Glutamatergic neuron (in vitro differentiated cells): ENCODE results near the gene BUD31. TPM values are rescaled to one million over a fixed set of nuclear protein-coding genes. Genes with fewer than 3 reads are reported as not detected.
"Not testable (repeated sequence)": the region's sequence is repeated elsewhere in the genome, so short reads cannot be mapped to it uniquely, and the experiment has no call there.

Source experiments
- DNase-seq: peaks from one replicate; pipeline ENCODE4 v3.0.0; 2022
- H3K27ac Mint-ChIP-seq: one replicate; pipeline ENCODE4 v1.8.0; 2020; ENCODE audit warnings: mild to moderate bottlenecking, mixed read lengths, inconsistent platforms; ENCODE audit not compliant: unreplicated experiment
- H3K27me3 Mint-ChIP-seq: one replicate; pipeline ENCODE4 v1.8.0; 2020; ENCODE audit warnings: mild to moderate bottlenecking, moderate library complexity, mixed read lengths, inconsistent platforms; ENCODE audit not compliant: unreplicated experiment
- H3K36me3 Mint-ChIP-seq: one replicate; pipeline ENCODE4 v1.8.0; 2020; ENCODE audit warnings: mild to moderate bottlenecking, mixed read lengths, inconsistent platforms; ENCODE audit not compliant: unreplicated experiment
- H3K4me1 Mint-ChIP-seq: one replicate; pipeline ENCODE4 v1.8.0; 2020; ENCODE audit warnings: mild to moderate bottlenecking, low read depth, mixed read lengths, inconsistent platforms; ENCODE audit not compliant: unreplicated experiment
- H3K4me3 Mint-ChIP-seq: one replicate; pipeline ENCODE4 v1.8.0; 2020; ENCODE audit warnings: mild to moderate bottlenecking, mixed read lengths, inconsistent platforms; ENCODE audit not compliant: unreplicated experiment
- H3K9me3 Mint-ChIP-seq: one replicate; pipeline ENCODE4 v1.8.0; 2020; ENCODE audit warnings: mild to moderate bottlenecking, moderate library complexity, mixed read lengths, inconsistent platforms; ENCODE audit not compliant: unreplicated experiment
- CTCF ChIP-seq: fragments of 200-600 bp; sonication (generic); IDR thresholded peaks from one replicate; pipeline ENCODE4 v1.5.0; 2021; ENCODE audit not compliant: partially characterized antibody, unreplicated experiment
- total RNA-seq: library from RNA; stranded (reverse); fragmentation: NEBNext Ultra II Directional; extraction: Animal tissue kit (Norgen Biotek cat#: 25700); gene quantifications from one replicate; pipeline ENCODE4 v1.2.1, GENCODE V29; 2021; ENCODE audit not compliant: unreplicated experiment

Gene BUD31
- total RNA-seq, 1 donor from 2014 or later, result 73.9 TPM

- H3K4me1 Mint-ChIP-seq, H3K4me3 Mint-ChIP-seq, H3K36me3 Mint-ChIP-seq, H3K27me3 Mint-ChIP-seq, H3K27ac Mint-ChIP-seq, H3K9me3 Mint-ChIP-seq: not testable (repeated sequence)
- DNase-seq, result peak; percentile 79
- TF ChIP-seq CTCF, result peak; percentile 66
Measured at GRCh38 chr7:99415513-99416127, 6.9 kb downstream of the BUD31 start.

GRCh38 chr7:99418260-99418659 is 9.5 kb downstream of the BUD31 start:
- H3K9me3 Mint-ChIP-seq, result peaks cover 3% of the 10 kb centered on the region
- peaks cover 6% of the 10 kb centered on the region for H3K36me3 Mint-ChIP-seq
- H3K4me3 Mint-ChIP-seq, result no peak overlapping the region
- H3K27me3 Mint-ChIP-seq, result peaks cover 4% of the 10 kb centered on the region
- TF ChIP-seq CTCF, result no peak
- DNase-seq, result no peak
- H3K4me1 Mint-ChIP-seq, result peaks cover 2% of the 10 kb centered on the region
- no peak overlapping the region for H3K27ac Mint-ChIP-seq

GRCh38 chr7:99419323-99420021 is 10.7 kb downstream of the BUD31 start:
- no peak overlapping the region for H3K27ac Mint-ChIP-seq
- peaks cover 6% of the 10 kb centered on the region for H3K36me3 Mint-ChIP-seq

GRCh38 chr7:99420213-99420612 is 11.4 kb downstream of the BUD31 start:
- no peak for DNase-seq
- Mint-ChIP-seq H3K9me3 (peaks cover 1% of the 10 kb centered on the region), H3K27ac (peak overlapping the region; percentile 33), H3K27me3 (peaks cover 2% of the 10 kb centered on the region), H3K36me3 (peaks cover under 1% of the 10 kb centered on the region), H3K4me1 (peaks cover 2% of the 10 kb centered on the region), H3K4me3 (no peak overlapping the region)
- TF ChIP-seq CTCF, result no peak

More at GRCh38 chr7:99419323-99420021, 10.7 kb downstream of the BUD31 start:
- no peak for TF ChIP-seq CTCF
- no peak overlapping the region for H3K4me3 Mint-ChIP-seq
- peaks cover 3% of the 10 kb centered on the region for H3K9me3 Mint-ChIP-seq
- DNase-seq, result no peak
- H3K27me3 Mint-ChIP-seq, result peaks cover 4% of the 10 kb centered on the region
- H3K4me1 Mint-ChIP-seq, result peaks cover 2% of the 10 kb centered on the region

- Mint-ChIP-seq H3K4me3 (no peak overlapping the region), H3K27me3 (peaks cover 2% of the 10 kb centered on the region), H3K36me3 (no peaks in the 10 kb centered on the region), H3K27ac (no peak overlapping the region), H3K9me3 (peaks cover 1% of the 10 kb centered on the region), H3K4me1 (peaks cover 2% of the 10 kb centered on the region)
- DNase-seq, result no peak
- no peak for TF ChIP-seq CTCF
Measured at GRCh38 chr7:99420986-99421385, 12.2 kb downstream of the BUD31 start.
